ENCODE data around the gene YAP1.

The YAP1 gene

GRCh38 chr11:102115557-102115956 lies 5.3 kb downstream of the YAP1 start:
- no peak for TF ChIP-seq CTCF (IDR thresholded peaks at IDR 0.05; ENCODE audit: insufficient read depth, low read depth, low read length, missing control alignments)
- H3K4me3 ChIP-seq (ENCODE audit: low read depth, low read length): no peak overlapping the region
- DNase-seq (ENCODE audit: low read depth): no peak

- H3K4me3 ChIP-seq (ENCODE audit: low read depth, low read length): no peak overlapping the region
- no peak for DNase-seq (ENCODE audit: low read depth)
- TF ChIP-seq CTCF (IDR thresholded peaks at IDR 0.05; ENCODE audit: insufficient read depth, low read depth, low read length, missing control alignments): no peak
Observed at GRCh38 chr11:102116453-102117205, 6.4 kb downstream of the YAP1 start.

- H3K4me3 ChIP-seq (ENCODE audit: low read depth, low read length): no peak overlapping the region
- no peak for TF ChIP-seq CTCF (IDR thresholded peaks at IDR 0.05; ENCODE audit: insufficient read depth, low read depth, low read length, missing control alignments)
- DNase-seq (ENCODE audit: low read depth): no peak
Observed at GRCh38 chr11:102117472-102118113, 7.3 kb downstream of the YAP1 start.

GRCh38 chr11:102118937-102119336 lies 8.7 kb downstream of the YAP1 start:
- DNase-seq (ENCODE audit: low read depth): no peak
- H3K4me3 ChIP-seq (ENCODE audit: low read depth, low read length): no peak overlapping the region
- no peak for TF ChIP-seq CTCF (IDR thresholded peaks at IDR 0.05; ENCODE audit: insufficient read depth, low read depth, low read length, missing control alignments)

GRCh38 chr11:102119997-102120396 lies 9.8 kb downstream of the YAP1 start:
- DNase-seq (ENCODE audit: low read depth): no peak
- no peak overlapping the region for H3K4me3 ChIP-seq (ENCODE audit: low read depth, low read length)

GRCh38 chr11:102120437-102120973 lies 10.3 kb downstream of the YAP1 start:
- no peak for TF ChIP-seq CTCF (IDR thresholded peaks at IDR 0.05; ENCODE audit: insufficient read depth, low read depth, low read length, missing control alignments)
- no peak for DNase-seq (ENCODE audit: low read depth)
- no peak overlapping the region for H3K4me3 ChIP-seq (ENCODE audit: low read depth, low read length)

More at GRCh38 chr11:102119997-102120396, 9.8 kb downstream of the YAP1 start:
- no peak for TF ChIP-seq CTCF (IDR thresholded peaks at IDR 0.05; ENCODE audit: insufficient read depth, low read depth, low read length, missing control alignments)

Measured in GM12865 (cell line).